Spleen (tissue), 7 donors: Measurements from ENCODE around the gene ZNF536.

Experiments
- CTCF ChIP-seq, 11 experiments: fragments of 200-600 bp in 7 of 11; fragments of 450-650 bp in 4 of 11; sonication (generic) in 4 of 11; IDR thresholded peaks in 8 of 11; conservative IDR thresholded peaks in 3 of 11; 1 replicate in 7 of 11; 2 replicates in 4 of 11; pipeline versions ENCODE4 v1.4.0 to v1.8.0; 2016 to 2021; ENCODE audit warnings: antibody characterized with exemption in 11 of 11, inconsistent platforms in 4 of 11, mild to moderate bottlenecking in 1 of 11
- POLR2AphosphoS5 ChIP-seq, 3 donors: sonication (generic); formaldehyde crosslinking; IDR thresholded peaks; one replicate each; pipeline ENCODE4 v1.5.1; 2017; ENCODE audit warnings: antibody characterized with exemption in 3 of 3
- donor health status: DM: no; HTN: no; CAD: no; lungs with moderate emphysema.
- donor health status: DM: no; HTN: no; CAD: no.
- donor health status: DM: no; HTN: no; CAD: no.

- TF ChIP-seq POLR2AphosphoS5 (IDR thresholded peaks at IDR 0.05) (no peak), CTCF (IDR thresholded peaks at IDR 0.05 in 8 of 11, conservative IDR thresholded peaks at IDR 0.05 in 3 of 11) (no peak)
Observed at GRCh38 chr19:30341611-30342201, 30.5 kb upstream of the ZNF536 start.
